AG04449 (cell line): Measurements from ENCODE around the gene PUDP.

ENCODE experiments used
- CTCF ChIA-PET: fragments of 350-600 bp; formaldehyde crosslinking; extraction: SDS; loops from one replicate; lab custom pipeline; 2021; ENCODE audit warnings: antibody characterized with exemption; lab: Yijun Ruan, JAX
- POLR2A ChIA-PET: fragments of 400-600, 350-600 bp; formaldehyde crosslinking; extraction: SDS; loops from one replicate; lab custom pipeline; 2020; ENCODE audit warnings: antibody characterized with exemption, inconsistent platforms; lab: Yijun Ruan, JAX
- DNase-seq: peaks from one replicate; pipeline ENCODE4 v3.0.0-alpha.2; 2010; ENCODE audit warnings: low read depth, low spot score
- H3K4me3 ChIP-seq: 2 replicates; pipeline ENCODE4 v1.5.1; 2011; ENCODE audit warnings: low read depth, mild to moderate bottlenecking, control low read depth, low read length
- TF ChIP-seq, protein P1 (sequence below): IDR thresholded peaks from one replicate; pipeline ENCODE4 v1.5.1; 2011; ENCODE audit warnings: mild to moderate bottlenecking, moderate library complexity, low read length, control low read depth, inconsistent platforms; ENCODE audit not compliant: insufficient read depth; ENCODE audit errors: missing control alignments

Gene PUDP

DNA sequence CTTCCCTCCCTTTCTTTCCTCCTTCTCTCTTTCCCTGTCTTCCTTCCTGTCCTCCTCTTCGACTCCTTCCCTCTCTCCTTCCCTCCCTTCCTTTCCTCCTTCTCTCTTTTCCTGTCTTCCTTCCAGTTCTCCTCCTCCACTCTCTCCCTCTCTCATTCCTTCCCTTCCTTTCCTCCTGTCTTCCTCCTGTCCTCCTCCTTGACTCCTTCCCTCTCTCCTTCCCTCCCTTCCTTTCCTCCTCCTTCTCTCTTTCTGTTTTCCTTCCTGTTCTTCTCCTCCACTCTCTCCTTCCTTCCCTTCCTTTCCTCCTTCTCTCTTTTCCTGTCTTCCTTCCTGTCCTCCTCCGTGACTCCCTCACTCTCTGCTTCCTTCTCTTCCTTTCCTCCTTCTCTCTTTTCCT is 5.3 kb upstream of the PUDP start:
- ChIA-PET CTCF (no interaction called here), POLR2A (no interaction called here)
- DNase-seq, result no peak
- H3K4me3 ChIP-seq, result no peak overlapping the region
- TF ChIP-seq, protein P1, sequence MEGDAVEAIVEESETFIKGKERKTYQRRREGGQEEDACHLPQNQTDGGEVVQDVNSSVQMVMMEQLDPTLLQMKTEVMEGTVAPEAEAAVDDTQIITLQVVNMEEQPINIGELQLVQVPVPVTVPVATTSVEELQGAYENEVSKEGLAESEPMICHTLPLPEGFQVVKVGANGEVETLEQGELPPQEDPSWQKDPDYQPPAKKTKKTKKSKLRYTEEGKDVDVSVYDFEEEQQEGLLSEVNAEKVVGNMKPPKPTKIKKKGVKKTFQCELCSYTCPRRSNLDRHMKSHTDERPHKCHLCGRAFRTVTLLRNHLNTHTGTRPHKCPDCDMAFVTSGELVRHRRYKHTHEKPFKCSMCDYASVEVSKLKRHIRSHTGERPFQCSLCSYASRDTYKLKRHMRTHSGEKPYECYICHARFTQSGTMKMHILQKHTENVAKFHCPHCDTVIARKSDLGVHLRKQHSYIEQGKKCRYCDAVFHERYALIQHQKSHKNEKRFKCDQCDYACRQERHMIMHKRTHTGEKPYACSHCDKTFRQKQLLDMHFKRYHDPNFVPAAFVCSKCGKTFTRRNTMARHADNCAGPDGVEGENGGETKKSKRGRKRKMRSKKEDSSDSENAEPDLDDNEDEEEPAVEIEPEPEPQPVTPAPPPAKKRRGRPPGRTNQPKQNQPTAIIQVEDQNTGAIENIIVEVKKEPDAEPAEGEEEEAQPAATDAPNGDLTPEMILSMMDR, result no peak

DNA sequence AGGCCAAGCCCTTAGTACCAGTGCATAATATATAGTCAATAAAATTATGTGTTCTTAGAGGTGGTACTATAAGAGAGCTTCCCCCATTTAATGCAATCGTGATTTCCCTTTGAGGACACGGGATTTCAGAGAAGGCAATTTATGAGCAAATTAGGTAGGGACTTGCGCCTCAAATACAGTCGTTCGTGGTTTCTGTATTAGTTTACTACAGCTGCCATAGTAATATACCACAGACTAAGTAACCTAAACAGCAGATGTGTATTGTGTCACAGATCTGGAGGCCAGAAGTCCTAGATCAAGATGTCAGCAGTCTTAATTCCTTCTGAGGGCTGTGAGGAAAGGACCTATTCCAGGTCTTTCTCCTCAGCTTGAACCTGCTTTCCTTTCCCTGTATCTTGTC is 1.5 kb upstream of the PUDP start:
- CTCF ChIA-PET, result no interaction called here
- TF ChIP-seq, protein P1, result no peak
- POLR2A ChIA-PET, result no interaction called here
- no peak for DNase-seq
- no peak overlapping the region for H3K4me3 ChIP-seq

DNA sequence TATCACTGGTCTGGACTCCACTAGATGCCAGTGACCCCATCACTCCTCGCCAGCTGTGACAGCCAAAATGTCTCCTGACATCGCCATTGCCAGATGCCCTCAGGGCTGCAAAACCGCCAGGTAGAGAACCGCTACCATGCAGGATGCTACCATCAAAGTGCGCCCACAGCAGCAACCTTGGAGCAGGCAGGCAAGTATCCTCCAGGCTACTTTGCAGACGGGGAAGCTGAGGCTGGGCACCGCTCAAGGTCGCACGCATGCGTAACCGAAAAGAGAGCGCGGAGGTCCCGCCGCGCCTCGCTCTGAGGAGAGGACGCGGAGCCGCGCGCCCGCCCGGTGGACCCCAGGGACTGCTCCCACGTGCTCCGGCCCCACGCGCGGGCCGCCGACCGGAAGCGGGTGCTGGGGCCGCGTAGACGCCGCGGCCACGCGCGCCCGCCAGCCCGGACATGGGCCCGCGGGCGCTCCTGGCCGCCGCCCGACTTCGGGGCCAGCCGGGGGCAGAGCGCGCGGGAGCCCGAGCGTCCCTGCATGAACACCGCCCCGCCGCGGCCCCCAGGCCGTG is 458 bp downstream of the PUDP start, which contains the start of gene STS:
Gene STS (plus strand): TSS at position 300 of the 565 bp plus-strand sequence. CDS start 105,488 bp downstream, outside the sequence.
- DNase-seq, result no peak
- peak within 1 kb of the TSS; percentile 83 for H3K4me3 ChIP-seq
- TF ChIP-seq, protein P1, result no peak
- ChIA-PET CTCF (no interaction called here), POLR2A (interaction anchor here (0.9 kb wide), 1 partner anchor 11 kb away, joined by 3 read pairs; no protein-coding TSS in a partner anchor)

DNA sequence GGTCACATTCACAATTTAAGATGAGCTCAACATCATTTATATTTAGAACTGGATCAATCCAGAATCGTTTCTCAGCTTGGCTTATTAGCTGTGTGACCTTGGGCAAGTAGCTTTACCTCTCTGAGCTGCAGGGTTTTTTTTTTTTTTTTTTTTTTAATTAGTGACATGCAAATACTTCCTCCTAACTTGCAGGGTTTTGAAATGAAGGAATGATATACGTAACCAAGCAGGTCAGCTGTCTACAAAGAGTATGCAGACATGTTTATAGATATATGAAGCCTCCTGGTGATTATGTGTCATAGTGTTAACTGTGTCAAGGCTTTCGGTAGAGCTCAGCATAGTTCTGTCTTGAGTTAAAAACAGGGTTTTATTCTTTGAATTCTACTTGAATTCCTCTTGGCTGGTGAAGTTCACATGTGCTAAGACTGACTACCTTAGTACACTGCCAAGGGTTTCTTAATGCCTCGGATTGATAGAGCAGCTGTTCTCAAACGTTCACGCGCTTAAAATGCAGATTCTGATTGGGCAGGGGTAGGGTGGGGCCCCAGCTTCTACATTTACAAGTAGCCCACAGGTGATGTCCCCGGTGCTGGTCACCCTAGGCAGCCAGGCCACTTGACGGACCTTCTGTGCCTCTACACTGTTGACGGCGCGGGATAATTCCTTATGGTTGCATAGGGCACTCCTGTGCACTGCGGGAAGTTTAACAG is 1.1 kb downstream of the PUDP start:
- CTCF ChIA-PET, result interaction anchor here (1.1 kb wide), 1 partner anchor 13 kb away, joined by 4 read pairs; no protein-coding TSS in a partner anchor
- peak overlapping the region; percentile 70 for H3K4me3 ChIP-seq
- TF ChIP-seq, protein P1, result no peak
- POLR2A ChIA-PET, result interaction anchor here (0.6 kb wide), 1 partner anchor 12 kb away, joined by 3 read pairs; no protein-coding TSS in a partner anchor
- no peak for DNase-seq

DNA sequence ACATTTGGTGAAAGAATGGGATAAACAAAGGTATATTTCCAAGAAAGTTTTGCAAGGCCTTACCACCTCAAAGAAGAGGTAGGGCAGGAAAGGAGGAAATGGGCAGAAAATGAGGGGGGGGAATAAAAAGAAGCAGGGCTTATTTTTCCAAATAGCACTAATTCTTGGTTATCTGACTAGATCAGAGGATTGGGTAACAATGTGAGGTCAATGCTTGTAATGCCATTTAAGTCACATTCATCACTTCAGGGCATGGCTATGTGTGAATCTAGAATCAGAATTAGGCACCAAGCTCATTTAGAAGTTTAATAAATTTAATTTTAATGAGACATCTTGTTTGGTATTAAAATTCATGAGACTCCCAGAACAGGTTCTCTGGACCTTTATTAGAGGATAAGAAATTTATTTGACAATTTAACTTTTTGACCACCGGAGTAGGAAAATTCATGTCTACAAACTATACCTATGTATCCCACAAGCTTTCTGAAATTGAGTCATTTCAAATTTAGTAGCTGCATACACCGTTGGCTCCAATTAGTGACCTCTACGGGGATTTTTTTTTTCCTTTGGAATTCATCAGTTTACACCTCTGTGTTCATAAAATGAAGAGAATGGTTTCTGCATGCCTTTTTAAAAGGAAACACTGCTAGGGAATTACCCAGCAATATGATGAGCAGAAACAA is 1.8 kb downstream of the PUDP start:
- DNase-seq, result no peak
- TF ChIP-seq, protein P1, result no peak
- POLR2A ChIA-PET, result interaction anchor here (0.6 kb wide), 1 partner anchor 11 kb away, joined by 3 read pairs; no protein-coding TSS in a partner anchor
- CTCF ChIA-PET, result interaction anchor here (1.1 kb wide), 1 partner anchor 13 kb away, joined by 4 read pairs; no protein-coding TSS in a partner anchor
- no peak overlapping the region for H3K4me3 ChIP-seq

DNA sequence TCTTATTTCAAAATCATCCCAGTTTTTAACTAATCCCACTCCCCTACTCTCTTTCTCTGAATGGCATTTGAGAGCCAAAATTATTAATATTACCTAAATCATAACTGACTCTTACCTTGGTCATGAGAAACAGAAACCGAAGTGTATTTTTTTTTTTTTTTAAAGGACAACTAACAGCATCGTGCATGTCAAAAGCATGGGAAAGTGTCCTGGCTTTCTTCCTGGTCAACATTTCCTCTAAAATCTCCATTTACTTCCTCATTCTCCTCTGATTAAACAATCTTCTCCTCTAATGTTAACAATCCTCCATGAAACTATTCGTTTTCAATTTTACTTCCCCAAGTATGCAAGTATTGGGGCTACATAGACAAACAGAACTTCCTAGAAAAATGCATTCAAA is 2.5 kb downstream of the PUDP start:
- ChIA-PET CTCF (no interaction called here), POLR2A (no interaction called here)
- DNase-seq, result no peak
- TF ChIP-seq, protein P1, result no peak
- H3K4me3 ChIP-seq, result no peak overlapping the region
